Measurements from ENCODE around the gene ISCA2.

The ISCA2 gene

GRCh38 chr14:74482571-74482970 lies 11.0 kb upstream of the ISCA2 start:
- H3K4me3 ChIP-seq (ENCODE audit: low read depth, low read length): no peak overlapping the region

- H3K4me3 ChIP-seq (ENCODE audit: low read depth, low read length): no peak overlapping the region
Measured at GRCh38 chr14:74483321-74483720, 10.2 kb upstream of the ISCA2 start.

- no peak overlapping the region for H3K4me3 ChIP-seq (ENCODE audit: low read depth, low read length)
Measured at GRCh38 chr14:74486164-74486563, 7.4 kb upstream of the ISCA2 start.

GRCh38 chr14:74488786-74489397 lies 4.7 kb upstream of the ISCA2 start:
- no peak overlapping the region for H3K4me3 ChIP-seq (ENCODE audit: low read depth, low read length)

- H3K4me3 ChIP-seq (ENCODE audit: low read depth, low read length): no peak overlapping the region
Measured at GRCh38 chr14:74490486-74490885, 3.1 kb upstream of the ISCA2 start.

- H3K4me3 ChIP-seq (ENCODE audit: low read depth, low read length): peak overlapping the region; percentile 69
Measured at GRCh38 chr14:74491956-74492775, 1.4 kb upstream of the ISCA2 start.

GRCh38 chr14:74492776-74493342 lies 706 bp upstream of the ISCA2 start, which contains the start of gene NPC2:
Gene NPC2, minus strand, starts transcription at chr14:74493305. Its CDS starts 31 bp downstream, at chr14:74493274.
- H3K4me3 ChIP-seq (ENCODE audit: low read depth, low read length): peak within 1 kb of the TSS; percentile 97

GRCh38 chr14:74495356-74495755 lies 1.8 kb downstream of the ISCA2 start:
- no peak overlapping the region for H3K4me3 ChIP-seq (ENCODE audit: low read depth, low read length)

- H3K4me3 ChIP-seq (ENCODE audit: low read depth, low read length): no peak overlapping the region
Measured at GRCh38 chr14:74500417-74501134, 7.0 kb downstream of the ISCA2 start.

- no peak overlapping the region for H3K4me3 ChIP-seq (ENCODE audit: low read depth, low read length)
Measured at GRCh38 chr14:74501135-74501614, 7.6 kb downstream of the ISCA2 start.

GRCh38 chr14:74501691-74502090 lies 8.1 kb downstream of the ISCA2 start:
- no peak overlapping the region for H3K4me3 ChIP-seq (ENCODE audit: low read depth, low read length)

- no peak overlapping the region for H3K4me3 ChIP-seq (ENCODE audit: low read depth, low read length)
Measured at GRCh38 chr14:74502236-74503019, 8.9 kb downstream of the ISCA2 start.

- H3K4me3 ChIP-seq (ENCODE audit: low read depth, low read length): no peak overlapping the region
Measured at GRCh38 chr14:74503291-74503937, 9.8 kb downstream of the ISCA2 start.

GRCh38 chr14:74503938-74504335 lies 10.4 kb downstream of the ISCA2 start:
- no peak overlapping the region for H3K4me3 ChIP-seq (ENCODE audit: low read depth, low read length)

GRCh38 chr14:74504412-74504811 lies 10.8 kb downstream of the ISCA2 start:
- no peak overlapping the region for H3K4me3 ChIP-seq (ENCODE audit: low read depth, low read length)

- no peak overlapping the region for H3K4me3 ChIP-seq (ENCODE audit: low read depth, low read length)
Measured at GRCh38 chr14:74504874-74505720, 11.5 kb downstream of the ISCA2 start.

- H3K4me3 ChIP-seq (ENCODE audit: low read depth, low read length): no peak overlapping the region
Measured at GRCh38 chr14:74505831-74506230, 12.3 kb downstream of the ISCA2 start.

- no peak overlapping the region for H3K4me3 ChIP-seq (ENCODE audit: low read depth, low read length)
Measured at GRCh38 chr14:74506411-74506851, 12.9 kb downstream of the ISCA2 start.

GRCh38 chr14:74507085-74507484 lies 13.5 kb downstream of the ISCA2 start:
- H3K4me3 ChIP-seq (ENCODE audit: low read depth, low read length): no peak overlapping the region
